Adipocyte (in vitro differentiated cells): ENCODE data around the gene TARDBP.
A peak's percentile ranks its signal among the peaks of the same experiment; 100 is the strongest.
"Not testable (repeated sequence)": the region's sequence is repeated elsewhere in the genome, so short reads cannot be mapped to it uniquely, and the experiment has no call there.

ENCODE experiments used
- DNase-seq: peaks from one replicate; pipeline ENCODE4 v3.0.0-alpha.2; 2015; ENCODE audit warnings: low read depth
- H3K27me3 ChIP-seq: replicated peaks from 2 replicates; pipeline ENCODE4 v1.7.0; 2013; ENCODE audit warnings: mild to moderate bottlenecking, low read length, moderate library complexity; ENCODE audit not compliant: control insufficient read depth, insufficient read depth
- H3K36me3 ChIP-seq: 2 replicates; pipeline ENCODE4 v1.7.0; 2013; ENCODE audit warnings: low read length, mild to moderate bottlenecking, moderate library complexity; ENCODE audit not compliant: control insufficient read depth, insufficient read depth, severe bottlenecking
- H3K4me1 ChIP-seq: 2 replicates; pipeline ENCODE4 v1.7.0; 2013; ENCODE audit warnings: mild to moderate bottlenecking, low read length, moderate library complexity; ENCODE audit not compliant: control insufficient read depth, insufficient read depth
- H3K4me3 ChIP-seq: 2 replicates; pipeline ENCODE4 v1.7.0; 2013; ENCODE audit warnings: mild to moderate bottlenecking, low read length, moderate library complexity
- H3K9ac ChIP-seq: 2 replicates; pipeline ENCODE4 v1.7.0; 2013; ENCODE audit warnings: mild to moderate bottlenecking, low read length, moderate library complexity
- H3K9me3 ChIP-seq: 2 replicates; pipeline ENCODE4 v1.7.0; 2013; ENCODE audit warnings: mild to moderate bottlenecking, low read length, moderate library complexity; ENCODE audit not compliant: control insufficient read depth

Gene TARDBP

GRCh38 chr1:11000526-11000925 lies 11.9 kb upstream of the TARDBP start:
- Histone ChIP-seq H3K27me3 (no peaks in the 10 kb centered on the region), H3K9ac (no peak overlapping the region), H3K9me3 (peaks cover 4% of the 10 kb centered on the region), H3K4me1 (no peaks in the 10 kb centered on the region), H3K4me3 (no peak overlapping the region), H3K36me3 (no peaks in the 10 kb centered on the region)
- DNase-seq: no peak

DNA sequence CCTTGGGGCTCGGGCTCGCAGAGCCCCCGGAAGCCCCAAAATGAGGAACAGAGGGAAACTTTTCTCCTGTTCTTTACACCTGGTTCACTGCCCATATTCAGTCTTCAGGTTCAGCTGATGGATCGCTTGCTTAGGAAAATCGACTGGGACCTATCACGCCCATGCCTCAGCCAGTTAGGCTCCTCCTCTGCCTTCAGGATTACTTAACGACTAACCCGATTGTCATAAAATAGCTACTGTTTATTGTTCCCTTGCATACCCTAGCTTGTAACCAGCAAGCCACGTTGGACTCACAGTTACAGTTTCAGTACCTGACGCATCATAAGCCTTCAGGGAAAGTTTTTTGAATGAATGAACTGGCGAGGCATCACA lies 692 bp downstream of the TARDBP start:
- Histone ChIP-seq H3K4me3 (peak overlapping the region; percentile 89), H3K4me1 (peaks cover 20% of the 10 kb centered on the region), H3K36me3 (peaks cover 42% of the 10 kb centered on the region), H3K9ac (peak overlapping the region; percentile 100), H3K27me3 (no peaks in the 10 kb centered on the region), H3K9me3 (no peaks in the 10 kb centered on the region)
- DNase-seq: no peak

DNA sequence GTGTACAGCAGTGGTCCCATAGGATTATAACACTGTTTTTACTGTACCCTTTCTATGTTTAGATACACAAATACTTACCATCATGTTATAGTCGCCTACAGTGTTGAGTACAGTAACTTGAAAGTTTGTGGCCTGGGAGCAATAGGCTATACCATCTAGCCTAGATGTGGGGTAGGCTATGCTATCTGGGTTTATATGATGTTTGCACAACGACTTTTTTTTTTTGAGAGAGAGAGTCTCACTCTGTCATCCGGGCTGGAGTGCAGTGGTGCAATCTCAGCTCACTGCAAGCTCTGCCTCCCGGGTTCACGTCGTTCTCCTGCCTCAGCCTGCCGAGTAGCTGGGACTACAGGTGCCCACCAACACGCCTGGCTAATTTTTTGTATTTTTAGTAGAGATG lies 6.9 kb downstream of the TARDBP start:
- H3K27me3 ChIP-seq, H3K4me1 ChIP-seq, H3K9ac ChIP-seq, H3K4me3 ChIP-seq, H3K9me3 ChIP-seq, DNase-seq: not testable (repeated sequence)
- peaks cover 94% of the 10 kb centered on the region for H3K36me3 ChIP-seq

DNA sequence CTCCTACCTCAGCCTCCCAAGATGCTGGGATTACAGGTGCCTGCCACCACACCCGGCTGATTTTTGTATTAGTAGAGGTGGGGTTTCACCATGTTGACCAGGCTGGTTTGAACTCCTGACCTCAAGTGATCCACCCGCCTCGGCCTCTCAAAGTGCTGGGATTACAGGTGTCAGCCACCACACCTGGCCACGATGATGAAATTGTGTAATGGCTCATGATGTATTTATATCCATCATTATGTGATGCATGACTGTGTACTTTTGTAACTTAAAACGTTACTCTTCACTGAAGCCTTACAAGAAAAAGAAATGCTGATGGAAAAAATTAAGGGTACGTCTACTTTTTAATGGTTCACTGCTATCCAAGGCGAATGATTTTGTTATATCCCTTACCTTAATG lies 7.5 kb downstream of the TARDBP start:
- Histone ChIP-seq H3K27me3 (no peaks in the 10 kb centered on the region), H3K4me1 (peaks cover 7% of the 10 kb centered on the region), H3K4me3 (no peak overlapping the region), H3K9me3 (no peaks in the 10 kb centered on the region), H3K9ac (no peak overlapping the region), H3K36me3 (peaks cover 94% of the 10 kb centered on the region)
- no peak for DNase-seq

DNA sequence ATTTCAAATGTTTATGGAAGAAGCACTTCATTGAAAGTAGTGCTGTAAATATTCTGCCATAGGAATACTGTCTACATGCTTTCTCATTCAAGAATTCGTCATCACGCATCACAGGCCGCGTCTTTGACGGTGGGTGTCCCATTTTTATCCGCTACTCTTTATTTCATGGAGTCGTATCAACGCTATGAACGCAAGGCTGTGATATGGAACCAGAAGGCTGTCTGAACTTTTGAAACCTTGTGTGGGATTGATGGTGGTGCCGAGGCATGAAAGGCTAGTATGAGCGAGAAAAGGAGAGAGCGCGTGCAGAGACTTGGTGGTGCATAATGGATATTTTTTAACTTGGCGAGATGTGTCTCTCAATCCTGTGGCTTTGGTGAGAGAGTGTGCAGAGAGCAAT lies 10.7 kb downstream of the TARDBP start:
- no peak for DNase-seq
- peaks cover 95% of the 10 kb centered on the region for H3K36me3 ChIP-seq
- no peak overlapping the region for H3K4me3 ChIP-seq
- no peaks in the 10 kb centered on the region for H3K27me3 ChIP-seq
- H3K9me3 ChIP-seq: no peaks in the 10 kb centered on the region
- no peak overlapping the region for H3K9ac ChIP-seq
- peaks cover 25% of the 10 kb centered on the region for H3K4me1 ChIP-seq

DNA sequence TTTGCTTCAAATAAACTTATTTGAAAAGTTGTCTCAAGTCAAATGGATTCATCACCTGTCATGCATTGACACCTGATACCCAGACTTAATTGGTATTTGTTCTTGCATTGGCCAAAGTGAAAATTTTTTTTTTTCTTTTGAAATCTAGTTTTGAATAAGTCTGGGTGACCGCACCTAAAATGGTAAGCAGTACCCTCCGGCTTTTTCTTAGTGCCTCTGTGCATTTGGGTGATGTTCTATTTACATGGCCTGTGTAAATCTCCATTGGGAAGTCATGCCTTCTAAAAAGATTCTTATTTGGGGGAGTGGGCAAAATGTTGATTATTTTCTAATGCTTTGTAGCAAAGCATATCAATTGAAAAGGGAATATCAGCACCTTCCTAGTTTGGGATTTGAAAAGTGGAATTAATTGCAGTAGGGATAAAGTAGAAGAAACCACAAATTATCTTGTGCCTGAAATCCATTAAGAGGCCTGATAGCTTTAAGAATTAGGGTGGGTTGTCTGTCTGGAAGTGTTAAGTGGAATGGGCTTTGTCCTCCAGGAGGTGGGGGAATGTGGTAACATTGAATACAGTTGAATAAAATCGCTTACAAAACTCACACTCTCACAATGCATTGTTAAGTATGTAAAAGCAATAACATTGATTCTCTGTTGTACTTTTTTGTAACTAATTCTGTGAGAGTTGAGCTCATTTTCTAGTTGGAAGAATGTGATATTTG lies 11.9 kb downstream of the TARDBP start:
- no peak overlapping the region for H3K4me3 ChIP-seq
- no peaks in the 10 kb centered on the region for H3K27me3 ChIP-seq
- peaks cover 83% of the 10 kb centered on the region for H3K36me3 ChIP-seq
- no peak overlapping the region for H3K9ac ChIP-seq
- H3K4me1 ChIP-seq: peaks cover 25% of the 10 kb centered on the region
- no peaks in the 10 kb centered on the region for H3K9me3 ChIP-seq
- DNase-seq: no peak

DNA sequence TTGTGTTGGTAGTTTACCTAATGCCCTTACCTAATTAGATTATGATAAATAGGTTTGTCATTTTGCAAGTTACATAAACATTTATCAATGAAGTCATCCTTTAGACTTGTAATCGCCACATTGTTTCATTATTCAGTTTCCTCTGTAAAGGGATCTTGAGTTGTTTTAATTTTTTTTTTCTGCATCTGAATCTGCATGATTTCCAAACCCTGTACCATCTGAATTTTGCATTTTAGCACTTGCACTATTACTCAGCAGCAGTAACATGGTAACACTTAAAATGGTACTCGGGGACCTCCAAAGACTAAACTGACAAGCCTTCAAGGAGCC lies 12.4 kb downstream of the TARDBP start:
- Histone ChIP-seq H3K36me3 (peaks cover 81% of the 10 kb centered on the region), H3K4me1 (peaks cover 25% of the 10 kb centered on the region), H3K4me3 (no peak overlapping the region), H3K9me3 (no peaks in the 10 kb centered on the region), H3K9ac (no peak overlapping the region), H3K27me3 (no peaks in the 10 kb centered on the region)
- DNase-seq: no peak

- H3K27me3 ChIP-seq: no peaks in the 10 kb centered on the region
- no peaks in the 10 kb centered on the region for H3K9me3 ChIP-seq
- DNase-seq: no peak
- peak overlapping the region; percentile 38 for H3K9ac ChIP-seq
- H3K4me1 ChIP-seq: peaks cover 25% of the 10 kb centered on the region
- H3K4me3 ChIP-seq: no peak overlapping the region
- H3K36me3 ChIP-seq: peaks cover 81% of the 10 kb centered on the region
Measured at GRCh38 chr1:11025618-11026017, 13.2 kb downstream of the TARDBP start.

GRCh38 chr1:11026052-11026451 lies 13.6 kb downstream of the TARDBP start:
- H3K4me3 ChIP-seq: no peak overlapping the region
- no peak for DNase-seq
- no peaks in the 10 kb centered on the region for H3K27me3 ChIP-seq
- peak overlapping the region; percentile 38 for H3K9ac ChIP-seq
- H3K4me1 ChIP-seq: peaks cover 25% of the 10 kb centered on the region
- no peaks in the 10 kb centered on the region for H3K9me3 ChIP-seq
- H3K36me3 ChIP-seq: peaks cover 80% of the 10 kb centered on the region

DNA sequence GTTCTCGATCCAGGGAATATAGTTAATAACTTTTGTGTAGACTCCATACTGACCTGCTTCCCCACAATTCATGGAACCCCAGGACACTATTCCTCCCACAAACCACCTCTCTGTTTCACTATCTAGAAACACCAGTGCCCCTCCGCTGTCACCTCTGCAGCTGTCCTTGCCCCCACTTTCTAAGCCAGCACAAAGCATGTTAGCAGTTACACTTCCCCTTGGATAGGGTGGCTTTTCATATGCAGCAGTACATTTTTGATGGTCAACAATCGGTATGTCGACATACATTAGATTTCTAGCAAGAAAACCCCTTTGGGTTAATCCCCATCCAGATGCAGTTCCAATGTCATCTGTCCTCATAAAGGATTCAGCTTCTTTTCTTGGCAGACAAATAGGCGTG lies 14.4 kb downstream of the TARDBP start:
- Histone ChIP-seq H3K27me3 (no peaks in the 10 kb centered on the region), H3K9ac (no peak overlapping the region), H3K4me3 (no peak overlapping the region), H3K9me3 (no peaks in the 10 kb centered on the region), H3K36me3 (peaks cover 71% of the 10 kb centered on the region), H3K4me1 (peaks cover 25% of the 10 kb centered on the region)
- DNase-seq: no peak

GRCh38 chr1:11027316-11027715 lies 14.9 kb downstream of the TARDBP start:
- peaks cover 25% of the 10 kb centered on the region for H3K4me1 ChIP-seq
- H3K9me3 ChIP-seq: no peaks in the 10 kb centered on the region
- no peak overlapping the region for H3K9ac ChIP-seq
- DNase-seq: no peak
- H3K36me3 ChIP-seq: peaks cover 67% of the 10 kb centered on the region
- no peak overlapping the region for H3K4me3 ChIP-seq
- no peaks in the 10 kb centered on the region for H3K27me3 ChIP-seq

DNA sequence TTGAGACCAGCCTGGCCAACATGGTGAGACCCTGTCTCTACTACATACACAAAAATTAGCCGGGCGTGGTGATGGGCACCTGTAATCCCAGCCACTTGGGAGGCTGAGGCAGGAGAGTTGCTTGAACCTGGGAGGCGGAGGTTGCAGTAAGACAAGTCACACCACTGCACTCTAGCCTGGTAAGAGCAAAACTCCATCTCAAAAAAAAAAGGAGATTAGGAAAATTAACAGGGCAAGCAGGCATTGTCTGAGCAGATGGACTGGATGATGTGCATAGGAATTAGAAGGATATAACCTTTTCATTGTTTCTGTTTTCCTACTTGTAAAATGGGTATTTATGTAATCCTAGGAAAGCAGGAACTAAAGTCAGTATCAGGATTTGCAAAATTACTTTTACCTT lies 15.6 kb downstream of the TARDBP start:
- no peak for DNase-seq
- Histone ChIP-seq H3K4me1 (peaks cover 25% of the 10 kb centered on the region), H3K9ac (no peak overlapping the region), H3K4me3 (no peak overlapping the region), H3K27me3 (no peaks in the 10 kb centered on the region), H3K36me3 (peaks cover 61% of the 10 kb centered on the region), H3K9me3 (no peaks in the 10 kb centered on the region)
